HUDEP-2 (cell line): ENCODE data around the gene SLC35E2B.
"Not testable (repeated sequence)": the region's sequence is repeated elsewhere in the genome, so short reads cannot be mapped to it uniquely, and the experiment has no call there.

Experiments used
- DNase-seq, 76 experiments: peaks; one replicate each; lab custom pipeline; 2025; ENCODE audit not compliant: unreplicated experiment in 76 of 76; lab: John Stamatoyannopoulos, UW

The SLC35E2B gene

GRCh38 chr1:1677718-1678580 is 14.6 kb downstream of the SLC35E2B start:
- DNase-seq = no peak

- not testable (repeated sequence) for DNase-seq
These were observed 16.5 kb downstream of the SLC35E2B start for GRCh38 chr1:1676087-1676486.

- DNase-seq = not testable (repeated sequence)
These were observed 17.4 kb downstream of the SLC35E2B start for GRCh38 chr1:1675218-1675617.

- DNase-seq = not testable (repeated sequence)
These were observed 17.8 kb downstream of the SLC35E2B start for GRCh38 chr1:1674806-1675205.

- no peak for DNase-seq
These were observed 20.2 kb downstream of the SLC35E2B start for GRCh38 chr1:1672181-1672965.

GRCh38 chr1:1671365-1672119 is 21.1 kb downstream of the SLC35E2B start:
- DNase-seq = no peak

- DNase-seq = no peak
These were observed 21.7 kb downstream of the SLC35E2B start for GRCh38 chr1:1670866-1671265.

GRCh38 chr1:1669468-1670440 is 22.8 kb downstream of the SLC35E2B start:
- DNase-seq = no peak

GRCh38 chr1:1666526-1666925 is 26.1 kb downstream of the SLC35E2B start:
- no peak for DNase-seq

GRCh38 chr1:1665815-1666251 is 26.8 kb downstream of the SLC35E2B start:
- peak in 15 of 76 experiments; percentile 6 to 31 (median 9) for DNase-seq

- DNase-seq = no peak
These were observed 27.4 kb downstream of the SLC35E2B start for GRCh38 chr1:1664941-1665814.

GRCh38 chr1:1664318-1664717 is 28.3 kb downstream of the SLC35E2B start:
- not testable (repeated sequence) for DNase-seq

GRCh38 chr1:1662830-1663560 is 29.6 kb downstream of the SLC35E2B start:
- peak in 3 of 76 experiments; percentile 4 to 14 (median 12) for DNase-seq

- DNase-seq = not testable (repeated sequence)
These were observed 30.2 kb downstream of the SLC35E2B start for GRCh38 chr1:1662392-1662791.

- DNase-seq = peak; percentile 25 to 91 (median 84)
These were observed 33.7 kb downstream of the SLC35E2B start, which contains the start of gene CDK11B for GRCh38 chr1:1658583-1659549. Gene CDK11B (minus strand): TSS chr1:1659004. CDS start chr1:1657485, 1,519 bp downstream.

- DNase-seq = peak in 1 of 76 experiments; percentile 44
These were observed 44.3 kb downstream of the SLC35E2B start for GRCh38 chr1:1648265-1648664.
